ENCODE measurements around the gene KLHL40.

Gene KLHL40

GRCh38 chr3:42699511-42699971, 14.2 kb downstream of the KLHL40 start:
- ChIA-PET CTCF (interaction anchor here (1.0 kb wide), 1 partner anchor 12 kb away, joined by 3 read pairs; no protein-coding TSS in a partner anchor), POLR2A (no interaction called here)
- DNase-seq (ENCODE audit: low read depth, low spot score) = no peak
- TF ChIP-seq CTCF (IDR thresholded peaks at IDR 0.05; ENCODE audit: insufficient read depth, low read length, missing control alignments) = no peak
- H3K4me3 ChIP-seq (ENCODE audit: low read depth, low read length) = no peak overlapping the region

- TF ChIP-seq CTCF (IDR thresholded peaks at IDR 0.05; ENCODE audit: insufficient read depth, low read length, missing control alignments) = no peak
- no peak overlapping the region for H3K4me3 ChIP-seq (ENCODE audit: low read depth, low read length)
- no peak for DNase-seq (ENCODE audit: low read depth, low spot score)
- ChIA-PET POLR2A (interaction anchor here (0.6 kb wide), 1 partner anchor 36 kb away, joined by 3 read pairs; no protein-coding TSS in a partner anchor), CTCF (no interaction called here)
These were observed 15.3 kb downstream of the KLHL40 start for GRCh38 chr3:42700366-42701288.

GRCh38 chr3:42701371-42702065, 16.2 kb downstream of the KLHL40 start:
- CTCF ChIA-PET = no interaction called here
- POLR2A ChIA-PET = interaction anchor here (0.6 kb wide), 1 partner anchor 37 kb away, joined by 3 read pairs; no protein-coding TSS in a partner anchor
- no peak overlapping the region for H3K4me3 ChIP-seq (ENCODE audit: low read depth, low read length)
- TF ChIP-seq CTCF (IDR thresholded peaks at IDR 0.05; ENCODE audit: insufficient read depth, low read length, missing control alignments) = no peak
- DNase-seq (ENCODE audit: low read depth, low spot score) = no peak

GRCh38 chr3:42702066-42702951, 17.0 kb downstream of the KLHL40 start, which contains the start of gene HHATL:
TSS of gene HHATL (minus strand) at chr3:42702798. CDS start at chr3:42700826, 1,972 bp downstream.
- H3K4me3 ChIP-seq (ENCODE audit: low read depth, low read length) = no peak within 1 kb of the TSS
- TF ChIP-seq CTCF (IDR thresholded peaks at IDR 0.05; ENCODE audit: insufficient read depth, low read length, missing control alignments) = no peak
- CTCF ChIA-PET = no interaction called here
- no peak for DNase-seq (ENCODE audit: low read depth, low spot score)
- POLR2A ChIA-PET = no interaction called here

GRCh38 chr3:42702982-42703694, 17.8 kb downstream of the KLHL40 start:
- no peak for TF ChIP-seq CTCF (IDR thresholded peaks at IDR 0.05; ENCODE audit: insufficient read depth, low read length, missing control alignments)
- CTCF ChIA-PET = no interaction called here

More at GRCh38 chr3:42702982-42703694, 17.8 kb downstream of the KLHL40 start:
- POLR2A ChIA-PET = no interaction called here
- H3K4me3 ChIP-seq (ENCODE audit: low read depth, low read length) = no peak overlapping the region
- no peak for DNase-seq (ENCODE audit: low read depth, low spot score)
